OCI-LY7 (cell line): ENCODE data around the gene AGBL4. TPM values are rescaled to one million over a fixed set of nuclear protein-coding genes. Genes with fewer than 3 reads are reported as not detected.

Experiments
- BruUV-seq: library from RNA; stranded (reverse); fragments of 400-500 nt; replicated peaks from 2 replicates; lab custom pipeline; 2021; lab: Mats Ljungman, UMichigan
- CTCF ChIA-PET: fragments of 300-600 bp; sonication (Branson Sonifier 250); formaldehyde crosslinking; loops from one replicate; lab custom pipeline; 2022; ENCODE audit warnings: antibody characterized with exemption; ENCODE audit not compliant: unreplicated experiment; lab: Charles Lee
- POLR2A ChIA-PET: fragments of 300-600 bp; sonication (Branson Sonifier 250); formaldehyde crosslinking; loops from one replicate; lab custom pipeline; 2022; ENCODE audit warnings: antibody characterized with exemption; lab: Charles Lee
- DNase-seq: peaks from one replicate; pipeline ENCODE4 v3.0.0-alpha.2; 2015; ENCODE audit warnings: low spot score
- H2AFZ ChIP-seq: fragments of 200-600 bp; sonication (generic), shearing (Covaris generic); 2 replicates; pipeline ENCODE4 v1.6.1; 2014; ENCODE audit warnings: mild to moderate bottlenecking, antibody characterized with exemption, low read length, moderate library complexity
- H3K27ac ChIP-seq: fragments of 200-600 bp; sonication (generic); 2 replicates; pipeline ENCODE4 v1.5.1; 2014; ENCODE audit warnings: mixed run types, low read depth, mild to moderate bottlenecking, moderate library complexity, low read length, inconsistent platforms; ENCODE audit not compliant: poor library complexity, severe bottlenecking
- H3K36me3 ChIP-seq: fragments of 200-600 bp; sonication (generic); 2 replicates; pipeline ENCODE4 v1.6.1; 2014; ENCODE audit warnings: mild to moderate bottlenecking, antibody characterized with exemption, low read length, moderate library complexity, mixed read lengths; ENCODE audit not compliant: insufficient read depth
- H3K4me1 ChIP-seq: fragments of 200-600 bp; sonication (generic); 2 replicates; pipeline ENCODE4 v1.5.1; 2014; ENCODE audit warnings: mild to moderate bottlenecking, low read length; ENCODE audit not compliant: insufficient read depth, poor library complexity, severe bottlenecking
- H3K4me2 ChIP-seq: fragments of 200-600 bp; sonication (generic); 2 replicates; pipeline ENCODE4 v1.6.1; 2014; ENCODE audit warnings: mild to moderate bottlenecking, low read length
- H3K4me3 ChIP-seq: fragments of 200-600 bp; sonication (generic); 2 replicates; pipeline ENCODE4 v1.5.1; 2014; ENCODE audit warnings: mild to moderate bottlenecking, low read depth, low read length; ENCODE audit not compliant: poor library complexity, severe bottlenecking
- H3K79me2 ChIP-seq: fragments of 200-600 bp; sonication (generic); 2 replicates; pipeline ENCODE4 v1.6.1; 2016; ENCODE audit warnings: low read depth, mild to moderate bottlenecking, low read length, moderate library complexity, mixed read lengths; ENCODE audit not compliant: insufficient read depth
- H3K9me2 ChIP-seq: fragments of 200-600 bp; sonication (generic); 2 replicates; pipeline ENCODE4 v1.6.1; 2016; ENCODE audit warnings: mild to moderate bottlenecking, low read length, mixed read lengths; ENCODE audit not compliant: insufficient read depth
- H3K9me3 ChIP-seq: fragments of 200-600 bp; sonication (generic); 2 replicates; pipeline ENCODE4 v1.6.1; 2014; ENCODE audit warnings: mild to moderate bottlenecking, mixed run types, low read length, mixed read lengths
- H4K20me1 ChIP-seq: fragments of 200-600 bp; sonication (generic); 2 replicates; pipeline ENCODE4 v1.6.1; 2014; ENCODE audit warnings: mild to moderate bottlenecking, antibody characterized with exemption, low read length, moderate library complexity, mixed read lengths; ENCODE audit not compliant: insufficient read depth
- CTCF ChIP-seq: fragments of 200-600 bp; sonication (generic); conservative IDR thresholded peaks from 2 replicates; pipeline ENCODE4 v1.5.1; 2014; ENCODE audit warnings: mild to moderate bottlenecking, antibody characterized with exemption, low read length, moderate library complexity, mixed read lengths
- EZH2phosphoT487 ChIP-seq: fragments of 200-600 bp; sonication (generic); IDR thresholded peaks from 2 replicates; pipeline ENCODE4 v1.6.1; 2018; ENCODE audit warnings: low read depth, borderline replicate concordance, mild to moderate bottlenecking, mixed run types, antibody characterized with exemption, low read length, moderate library complexity, mixed read lengths
- intact Hi-C: fragments of 100-400 bp; cut with micrococcal nuclease; formaldehyde crosslinking; loops from one replicate; pipeline ENCODE4 v1.10.0; 2022; ENCODE audit not compliant: unreplicated experiment
- total RNA-seq, 2 experiments: library from RNA; depleted of rRNA in 1 of 2; stranded (reverse); fragments of >200 nt in 1 of 2; shearing (Covaris generic) in 1 of 2; gene quantifications; 2 replicates each; pipeline ENCODE4 v1.2.3, GENCODE V29; 2014 to 2022

Gene AGBL4
- total RNA-seq, 2 experiments from 2014 or later: not detected

GRCh38 chr1:48790397-48790796, 1233.4 kb downstream of the AGBL4 start:
- Histone ChIP-seq H3K36me3 (no peaks in the 10 kb centered on the region), H3K79me2 (no peaks in the 10 kb centered on the region), H2AFZ (peak overlapping the region; percentile 87; the same call in 1 of the 2 replicates), H3K4me2 (peak overlapping the region; percentile 10), H3K9me3 (no peaks in the 10 kb centered on the region), H3K4me1 (peaks cover 56% of the 10 kb centered on the region), H3K4me3 (no peak overlapping the region), H4K20me1 (no peaks in the 10 kb centered on the region), H3K9me2 (no peaks in the 10 kb centered on the region), H3K27ac (no peak overlapping the region)
- CTCF ChIA-PET: no interaction called here
- no peak for DNase-seq
- POLR2A ChIA-PET: interaction anchor here (0.5 kb wide), 1 partner anchor 57 kb away, joined by 3 read pairs; no protein-coding TSS in a partner anchor
- TF ChIP-seq EZH2phosphoT487: no peak
- intact Hi-C loops: no loop called here
- BruUV-seq: no TSS peak

GRCh38 chr1:48789903-48790302, 1233.9 kb downstream of the AGBL4 start:
- Histone ChIP-seq H3K4me1 (peaks cover 54% of the 10 kb centered on the region), H3K79me2 (no peaks in the 10 kb centered on the region), H3K27ac (peak overlapping the region; percentile 20), H2AFZ (peak overlapping the region; percentile 87), H3K9me3 (no peaks in the 10 kb centered on the region), H3K4me2 (peak overlapping the region; percentile 10; the same call in 1 of the 2 replicates), H3K4me3 (no peak overlapping the region), H3K36me3 (no peaks in the 10 kb centered on the region), H4K20me1 (no peaks in the 10 kb centered on the region), H3K9me2 (no peaks in the 10 kb centered on the region)
- intact Hi-C loops: no loop called here
- TF ChIP-seq CTCF: no peak
- TF ChIP-seq EZH2phosphoT487: no peak
- DNase-seq: no peak
- BruUV-seq: no TSS peak
- CTCF ChIA-PET: no interaction called here
- POLR2A ChIA-PET: interaction anchor here (0.5 to 0.9 kb wide), 2 partner anchors 11 to 57 kb away, joined by 3 read pairs; no protein-coding TSS in a partner anchor

- H4K20me1 ChIP-seq: no peaks in the 10 kb centered on the region
- H3K27ac ChIP-seq: no peak overlapping the region
- H3K9me2 ChIP-seq: no peaks in the 10 kb centered on the region
- no peak for DNase-seq
- H2AFZ ChIP-seq: no peak overlapping the region
- H3K36me3 ChIP-seq: no peaks in the 10 kb centered on the region
- peaks cover 14% of the 10 kb centered on the region for H3K4me1 ChIP-seq
- H3K4me3 ChIP-seq: no peak overlapping the region
- CTCF ChIA-PET: no interaction called here
- H3K4me2 ChIP-seq: no peak overlapping the region
- intact Hi-C loops: no loop called here
- H3K9me3 ChIP-seq: no peaks in the 10 kb centered on the region
- no peaks in the 10 kb centered on the region for H3K79me2 ChIP-seq
- TF ChIP-seq CTCF (no peak), EZH2phosphoT487 (no peak)
- no TSS peak for BruUV-seq
- POLR2A ChIA-PET: no interaction called here
Measured at GRCh38 chr1:48785869-48786268, 1237.9 kb downstream of the AGBL4 start.
